Retinal pigment epithelial cell (primary cell): Measurements from ENCODE around the gene GRAMD1A.
"Not testable (repeated sequence)": the region's sequence is repeated elsewhere in the genome, so short reads cannot be mapped to it uniquely, and the experiment has no call there.

Source experiments
- DNase-seq: peaks from one replicate; pipeline ENCODE4 v3.0.0-alpha.2; 2010; ENCODE audit warnings: low read depth
- H3K4me3 ChIP-seq: 2 replicates; pipeline ENCODE4 v1.5.1; 2011; ENCODE audit warnings: mild to moderate bottlenecking, low read length, control low read depth, moderate library complexity
- CTCF ChIP-seq: conservative IDR thresholded peaks from 2 replicates; pipeline ENCODE4 v1.5.1; 2011; ENCODE audit warnings: low read depth, low read length, control low read depth, inconsistent platforms

Gene GRAMD1A

DNA sequence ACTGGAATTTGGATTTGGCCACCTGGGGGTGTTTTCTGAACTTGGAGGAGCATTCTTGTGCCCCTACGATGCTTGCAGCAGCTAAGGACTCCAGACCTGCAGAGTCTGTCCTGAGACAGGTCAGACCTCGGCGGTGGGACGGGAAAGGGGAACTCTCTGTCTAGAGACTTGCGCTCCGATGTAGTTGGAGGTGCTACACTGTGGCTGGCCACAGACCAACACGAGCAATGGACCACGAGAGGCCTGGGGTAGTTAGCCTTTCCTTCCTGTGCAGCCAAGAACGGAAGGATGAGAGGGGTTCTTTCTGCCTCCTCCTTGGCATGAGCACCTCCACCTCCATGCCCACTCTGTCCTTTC is 5.9 kb upstream of the GRAMD1A start:
- no peak for TF ChIP-seq CTCF
- H3K4me3 ChIP-seq, result no peak overlapping the region
- no peak for DNase-seq

- no peak for DNase-seq
- TF ChIP-seq CTCF, result no peak
- H3K4me3 ChIP-seq, result no peak overlapping the region
Measured at GRCh38 chr19:34994643-34995541, 5.2 kb upstream of the GRAMD1A start.

DNA sequence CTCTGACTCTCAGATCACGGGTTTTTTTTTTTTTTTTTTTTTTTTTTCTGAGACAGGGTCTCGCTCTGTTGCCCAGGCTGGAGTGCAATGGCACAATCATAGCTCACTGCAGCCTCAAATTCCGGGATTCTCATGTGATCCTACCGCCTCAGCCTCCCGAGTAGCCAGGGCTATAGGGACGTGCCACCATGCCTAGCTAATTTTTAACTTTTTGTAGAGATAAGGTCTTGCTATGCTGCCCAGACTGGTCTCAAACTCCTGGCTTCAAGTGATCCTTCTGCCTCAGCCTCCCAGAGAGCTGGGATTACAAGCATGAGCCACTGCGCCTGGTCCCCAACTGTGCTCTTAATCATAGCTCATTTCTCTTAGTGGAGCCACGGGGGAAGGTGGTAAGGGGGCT is 4.6 kb upstream of the GRAMD1A start:
- TF ChIP-seq CTCF, result no peak
- no peak for DNase-seq
- no peak overlapping the region for H3K4me3 ChIP-seq

DNA sequence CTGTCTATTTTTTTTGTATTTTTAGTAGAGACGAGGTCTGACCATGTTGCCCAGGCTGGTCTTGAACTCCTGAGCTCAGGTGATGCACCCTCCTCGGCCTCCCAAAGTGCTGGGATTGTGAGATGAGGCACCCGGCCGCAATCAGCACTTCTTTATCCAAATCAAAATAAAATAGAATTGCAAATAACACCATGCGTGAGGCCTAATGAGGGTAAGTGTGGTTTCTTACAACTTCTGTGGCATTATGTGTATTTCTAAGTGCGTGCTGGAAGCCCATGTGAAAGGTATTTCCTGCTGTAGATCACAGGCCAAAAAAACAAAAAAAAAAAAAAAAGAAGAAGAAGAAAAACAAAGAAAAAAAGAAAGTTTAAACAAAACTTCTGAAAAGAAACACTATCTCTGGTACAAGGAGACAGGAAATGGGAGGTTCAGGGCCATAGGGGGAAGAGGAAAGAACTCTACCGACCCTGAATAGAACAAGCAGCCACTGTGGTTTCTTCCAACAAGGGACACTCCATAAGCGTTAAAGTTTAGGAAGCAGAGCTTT is 3.0 kb upstream of the GRAMD1A start:
- no peak for TF ChIP-seq CTCF
- H3K4me3 ChIP-seq, result no peak overlapping the region
- DNase-seq, result no peak

GRCh38 chr19:34998224-34998623 is 1.9 kb upstream of the GRAMD1A start:
- DNase-seq, H3K4me3 ChIP-seq: not testable (repeated sequence)

DNA sequence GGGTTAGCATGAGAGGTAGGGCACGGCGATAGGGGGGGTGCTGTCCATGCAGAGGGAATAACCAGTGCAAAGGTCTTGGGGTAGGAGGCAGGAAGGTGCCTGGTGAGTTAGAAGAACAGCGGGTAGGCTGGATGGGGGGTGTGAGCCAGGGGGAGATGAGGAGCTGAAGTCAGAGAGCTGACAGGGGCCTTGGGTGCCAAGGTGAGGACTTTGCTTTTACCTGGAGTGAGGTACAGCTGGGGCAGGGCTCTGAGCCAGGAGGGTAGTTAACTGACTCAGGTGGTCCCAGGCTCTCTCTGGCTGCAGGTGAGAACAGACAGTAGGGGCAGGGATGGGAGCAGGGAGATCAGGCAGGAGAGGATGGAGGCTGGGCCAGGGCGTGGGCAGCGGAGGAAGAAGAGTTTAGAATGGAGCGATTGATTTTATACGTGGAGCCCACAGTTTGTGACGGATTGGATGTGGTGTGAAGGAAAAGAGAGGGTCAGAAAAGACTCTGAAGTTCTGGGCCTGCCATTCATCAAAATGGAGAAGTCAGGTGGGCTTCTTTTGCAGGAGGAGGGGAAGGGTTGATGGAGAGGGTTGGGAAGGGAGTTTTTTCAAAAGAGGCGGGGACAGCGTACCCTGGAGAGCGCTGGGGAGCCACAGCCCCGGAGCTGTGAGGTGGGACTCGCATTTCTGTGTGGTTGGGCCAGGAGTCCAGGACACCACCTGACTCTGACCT is 1.2 kb upstream of the GRAMD1A start:
- no peak for DNase-seq
- H3K4me3 ChIP-seq, result peak overlapping the region; percentile 61
- no peak for TF ChIP-seq CTCF

DNA sequence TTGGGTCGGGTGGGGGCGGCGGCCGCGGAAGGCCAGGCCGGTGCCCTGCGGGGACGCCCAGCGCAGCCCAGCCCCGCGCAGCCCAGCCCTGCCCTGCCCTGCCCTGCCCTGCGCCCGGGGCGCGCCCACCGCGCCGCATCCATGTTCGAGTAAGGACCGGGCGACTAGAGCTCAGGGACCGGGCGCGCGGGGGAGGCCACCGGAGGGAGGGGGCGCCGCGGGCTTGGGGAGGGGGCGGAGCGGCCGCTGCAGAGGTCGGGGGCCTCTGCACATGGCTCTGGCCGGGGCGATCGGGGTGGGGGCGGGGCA is 169 bp downstream of the GRAMD1A start:
- H3K4me3 ChIP-seq, result peak overlapping the region; percentile 75
- DNase-seq, result no peak
- no peak for TF ChIP-seq CTCF
